ENCODE measurements around the gene CHRNA5.

Gene CHRNA5

DNA sequence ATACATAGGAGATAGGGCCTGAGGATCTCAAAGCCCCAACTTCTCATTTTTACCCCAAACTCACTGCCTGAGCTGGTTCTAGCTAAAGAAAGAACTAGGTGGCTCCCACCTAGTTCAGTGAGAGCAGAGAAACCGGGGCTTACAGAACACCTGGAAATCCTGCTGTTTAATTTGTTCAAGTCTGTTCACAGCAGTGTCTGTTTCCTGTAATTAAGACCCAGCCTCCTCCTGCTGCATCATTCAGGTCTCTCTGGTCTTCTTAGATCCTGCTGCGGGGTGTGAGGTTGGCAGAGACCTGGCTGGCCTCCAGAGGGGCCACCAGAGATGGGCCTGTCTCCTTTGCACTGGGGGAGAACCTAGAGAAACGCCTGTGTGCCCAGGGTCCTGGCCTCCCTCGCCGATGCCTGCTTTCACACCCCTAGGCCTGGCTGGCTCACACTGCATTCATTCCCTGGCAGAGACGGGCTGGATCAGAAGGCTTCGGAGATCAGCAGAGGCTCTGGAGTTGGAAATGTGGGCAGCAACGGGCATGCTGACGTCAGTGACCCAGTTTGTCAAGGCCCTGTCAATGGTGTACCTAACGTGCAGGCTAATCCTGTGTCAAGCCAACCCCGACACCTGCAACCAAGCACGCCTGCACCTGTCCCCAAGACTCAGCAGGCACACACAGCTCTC lies 60.4 kb downstream of the CHRNA5 start:
- no peak for TF ChIP-seq EZH2phosphoT487 (conservative IDR thresholded peaks at IDR 0.05; ENCODE audit: low read length)
- TF ChIP-seq, protein P1, sequence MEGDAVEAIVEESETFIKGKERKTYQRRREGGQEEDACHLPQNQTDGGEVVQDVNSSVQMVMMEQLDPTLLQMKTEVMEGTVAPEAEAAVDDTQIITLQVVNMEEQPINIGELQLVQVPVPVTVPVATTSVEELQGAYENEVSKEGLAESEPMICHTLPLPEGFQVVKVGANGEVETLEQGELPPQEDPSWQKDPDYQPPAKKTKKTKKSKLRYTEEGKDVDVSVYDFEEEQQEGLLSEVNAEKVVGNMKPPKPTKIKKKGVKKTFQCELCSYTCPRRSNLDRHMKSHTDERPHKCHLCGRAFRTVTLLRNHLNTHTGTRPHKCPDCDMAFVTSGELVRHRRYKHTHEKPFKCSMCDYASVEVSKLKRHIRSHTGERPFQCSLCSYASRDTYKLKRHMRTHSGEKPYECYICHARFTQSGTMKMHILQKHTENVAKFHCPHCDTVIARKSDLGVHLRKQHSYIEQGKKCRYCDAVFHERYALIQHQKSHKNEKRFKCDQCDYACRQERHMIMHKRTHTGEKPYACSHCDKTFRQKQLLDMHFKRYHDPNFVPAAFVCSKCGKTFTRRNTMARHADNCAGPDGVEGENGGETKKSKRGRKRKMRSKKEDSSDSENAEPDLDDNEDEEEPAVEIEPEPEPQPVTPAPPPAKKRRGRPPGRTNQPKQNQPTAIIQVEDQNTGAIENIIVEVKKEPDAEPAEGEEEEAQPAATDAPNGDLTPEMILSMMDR (IDR thresholded peaks at IDR 0.05; ENCODE audit: insufficient read depth, low read length, poor library complexity, severe bottlenecking): no peak
- Histone ChIP-seq H3K27me3 (ENCODE audit: low read length) (no peaks in the 10 kb centered on the region), H2AFZ (ENCODE audit: low read depth, low read length, severe bottlenecking) (no peak overlapping the region), H4K20me1 (ENCODE audit: low read depth, low read length) (no peaks in the 10 kb centered on the region), H3K27ac (ENCODE audit: low read depth, low read length) (no peak overlapping the region), H3K9ac (ENCODE audit: low read length) (no peak overlapping the region), H3K79me2 (ENCODE audit: insufficient read depth, low read length) (no peaks in the 10 kb centered on the region), H3K9me3 (ENCODE audit: insufficient read depth, low read length) (no peaks in the 10 kb centered on the region), H3K9me2 (replicated peaks; ENCODE audit: insufficient read depth, low read length) (no peaks in the 10 kb centered on the region), H3K4me3 (ENCODE audit: insufficient read depth, low read length, poor library complexity, severe bottlenecking) (no peak overlapping the region), H3K36me3 (ENCODE audit: low read length) (no peaks in the 10 kb centered on the region), H3F3A (ENCODE audit: insufficient read depth) (no peaks in the 10 kb centered on the region), H3K4me2 (ENCODE audit: low read depth, low read length, poor library complexity, severe bottlenecking) (no peak overlapping the region)

DNA sequence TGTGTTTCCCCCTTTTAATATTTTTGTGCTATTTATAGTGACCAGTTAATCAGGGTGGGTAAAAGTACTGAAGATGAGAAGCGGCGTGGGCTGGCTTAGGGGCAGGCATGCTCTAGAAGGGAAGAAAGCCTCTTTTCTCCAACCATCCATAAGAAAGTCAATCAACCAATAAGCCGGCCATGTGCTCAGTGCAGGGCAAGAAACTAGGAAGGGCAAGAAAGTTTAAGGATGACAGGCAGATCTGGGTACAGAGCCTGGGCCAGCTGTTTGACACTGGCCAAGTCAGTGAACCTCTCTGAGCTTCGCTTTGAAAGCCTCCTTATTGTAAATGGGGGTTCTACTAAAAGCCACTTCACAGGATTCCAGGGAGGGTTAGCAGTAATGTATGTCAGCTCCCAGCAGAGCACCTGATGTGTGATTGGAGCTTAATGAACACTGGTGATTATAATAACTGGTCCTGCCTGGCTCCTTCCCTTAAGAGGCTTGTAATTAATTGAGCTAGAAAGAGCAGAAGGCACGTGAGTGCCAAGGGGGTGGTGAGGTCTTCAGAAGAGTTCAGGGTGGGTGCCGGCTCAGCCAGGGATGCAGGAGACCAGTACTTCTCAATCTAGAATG lies 61.2 kb downstream of the CHRNA5 start:
- Histone ChIP-seq H3K79me2 (ENCODE audit: insufficient read depth, low read length) (no peaks in the 10 kb centered on the region), H3K4me3 (ENCODE audit: insufficient read depth, low read length, poor library complexity, severe bottlenecking) (no peak overlapping the region), H2AFZ (ENCODE audit: low read depth, low read length, severe bottlenecking) (no peak overlapping the region), H3K36me3 (ENCODE audit: low read length) (no peaks in the 10 kb centered on the region), H3K27me3 (ENCODE audit: low read length) (no peaks in the 10 kb centered on the region), H3K9me2 (replicated peaks; ENCODE audit: insufficient read depth, low read length) (no peaks in the 10 kb centered on the region), H3K27ac (ENCODE audit: low read depth, low read length) (no peak overlapping the region), H3F3A (ENCODE audit: insufficient read depth) (no peaks in the 10 kb centered on the region), H3K4me2 (ENCODE audit: low read depth, low read length, poor library complexity, severe bottlenecking) (no peak overlapping the region), H4K20me1 (ENCODE audit: low read depth, low read length) (no peaks in the 10 kb centered on the region), H3K9ac (ENCODE audit: low read length) (no peak overlapping the region), H3K9me3 (ENCODE audit: insufficient read depth, low read length) (no peaks in the 10 kb centered on the region)
- TF ChIP-seq, protein P1 (IDR thresholded peaks at IDR 0.05; ENCODE audit: insufficient read depth, low read length, poor library complexity, severe bottlenecking): no peak
- TF ChIP-seq EZH2phosphoT487 (conservative IDR thresholded peaks at IDR 0.05; ENCODE audit: low read length): no peak

DNA sequence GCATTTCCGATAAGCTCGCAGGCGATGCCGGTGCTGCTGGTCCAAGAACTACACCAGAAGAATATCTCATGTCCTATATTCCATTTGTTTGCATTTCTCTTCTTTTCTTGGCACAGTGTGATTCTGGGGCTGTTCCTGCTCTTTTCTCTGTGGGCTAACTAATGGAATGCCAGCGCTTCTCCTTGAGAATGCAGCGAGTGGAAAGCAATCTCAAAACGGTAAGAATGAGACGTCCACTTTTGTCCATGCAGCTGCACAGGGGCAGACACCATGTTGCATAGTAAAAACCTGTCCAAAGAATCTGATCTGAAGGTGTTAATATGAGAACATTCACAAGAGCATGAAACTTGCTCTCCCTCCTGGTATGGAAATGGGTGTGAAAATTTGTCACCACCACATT lies 62.0 kb downstream of the CHRNA5 start:
- Histone ChIP-seq H3K9ac (ENCODE audit: low read length) (no peak overlapping the region), H3K27ac (ENCODE audit: low read depth, low read length) (no peak overlapping the region), H3K4me2 (ENCODE audit: low read depth, low read length, poor library complexity, severe bottlenecking) (no peak overlapping the region), H3K4me3 (ENCODE audit: insufficient read depth, low read length, poor library complexity, severe bottlenecking) (no peak overlapping the region), H3K9me3 (ENCODE audit: insufficient read depth, low read length) (no peaks in the 10 kb centered on the region), H3F3A (ENCODE audit: insufficient read depth) (no peaks in the 10 kb centered on the region), H2AFZ (ENCODE audit: low read depth, low read length, severe bottlenecking) (no peak overlapping the region), H3K79me2 (ENCODE audit: insufficient read depth, low read length) (no peaks in the 10 kb centered on the region), H3K9me2 (replicated peaks; ENCODE audit: insufficient read depth, low read length) (no peaks in the 10 kb centered on the region), H3K27me3 (ENCODE audit: low read length) (no peaks in the 10 kb centered on the region), H3K36me3 (ENCODE audit: low read length) (no peaks in the 10 kb centered on the region), H4K20me1 (ENCODE audit: low read depth, low read length) (no peaks in the 10 kb centered on the region)
- no peak for TF ChIP-seq EZH2phosphoT487 (conservative IDR thresholded peaks at IDR 0.05; ENCODE audit: low read length)
- TF ChIP-seq, protein P1 (IDR thresholded peaks at IDR 0.05; ENCODE audit: insufficient read depth, low read length, poor library complexity, severe bottlenecking): no peak
